K562 (cell line): ENCODE data around the gene NAXD. TPM values are rescaled to one million over a fixed set of nuclear protein-coding genes. Genes with fewer than 3 reads are reported as not detected.

Experiments
- ATAC-seq: fragments of 200-7000 bp; cut with Tn5 transposase; 3 replicates; pipeline ENCODE4 v1.9.1; 2020; ENCODE audit warnings: moderate library complexity
- BruUV-seq: library from RNA; stranded (reverse); fragments of 400-500 nt; replicated peaks from 2 replicates; lab custom pipeline; 2021; lab: Mats Ljungman, UMichigan
- CTCF ChIA-PET: fragments of 300-600 bp; formaldehyde crosslinking; extraction: SDS; loops from one replicate; lab custom pipeline; 2021; ENCODE audit warnings: low intra/inter-chr PET ratio; lab: Yijun Ruan, JAX
- POLR2A ChIA-PET: fragments of 300-600, 350-650 bp; sonication (Branson Sonifier 250); formaldehyde crosslinking; extraction: SDS; loops from one replicate; lab custom pipeline; 2021; ENCODE audit warnings: antibody characterized with exemption, inconsistent platforms; lab: Yijun Ruan, JAX
- DNase-seq, 4 experiments: peaks; one replicate each; pipeline versions ENCODE4 v3.0.0 to v3.0.0-alpha.2; 2011 to 2018; ENCODE audit warnings: low spot score in 3 of 4, mixed read lengths in 3 of 4; ENCODE audit errors: extremely low read depth in 1 of 4
- FAIRE-seq: peaks from 2 replicates; lab custom pipeline; 2011; peaks lifted over from hg19 to GRCh38; lab: Jason Lieb, UNC
- H2AFZ ChIP-seq: 2 replicates; pipeline ENCODE4 v1.6.0; 2011; ENCODE audit warnings: low read depth, low read length, control low read depth, inconsistent platforms
- H3K27ac ChIP-seq: fragments of 200-600 bp; 3 replicates; pipeline ENCODE4 v1.8.0; 2011; ENCODE audit warnings: low read depth, mild to moderate bottlenecking, control low read depth, inconsistent platforms, low read length, moderate library complexity, mixed read lengths; ENCODE audit errors: extremely low read depth
- H3K27me3 ChIP-seq, 2 experiments: fragments of 300-600 bp in 1 of 2; 2 replicates in 1 of 2; 3 replicates in 1 of 2; pipeline versions ENCODE4 v1.6.0 to v1.8.0; 2011; ENCODE audit warnings: inconsistent platforms in 2 of 2, low read length in 2 of 2, mild to moderate bottlenecking in 1 of 2, mixed read lengths in 1 of 2, moderate library complexity in 1 of 2; ENCODE audit not compliant: control insufficient read depth in 2 of 2, insufficient read depth in 2 of 2
- H3K36me3 ChIP-seq: fragments of 300-600 bp; 3 replicates; pipeline ENCODE4 v1.8.0; 2011; ENCODE audit warnings: mild to moderate bottlenecking, low read length, inconsistent platforms; ENCODE audit not compliant: control insufficient read depth, insufficient read depth
- H3K4me1 ChIP-seq, 2 experiments: fragments of 200-600 bp in 1 of 2; replicated peaks in 1 of 2; 2 replicates in 1 of 2; 3 replicates in 1 of 2; pipeline versions ENCODE4 v1.5.1 to v1.8.0; 2011; ENCODE audit warnings: inconsistent platforms in 2 of 2, low read length in 2 of 2, mild to moderate bottlenecking in 1 of 2, mixed read lengths in 1 of 2, moderate library complexity in 1 of 2; ENCODE audit not compliant: control insufficient read depth in 2 of 2, insufficient read depth in 2 of 2
- H3K4me2 ChIP-seq: 2 replicates; pipeline ENCODE4 v1.6.1; 2011; ENCODE audit warnings: low read length, control low read depth, inconsistent platforms, mixed read lengths; ENCODE audit not compliant: insufficient read depth
- H3K4me3 ChIP-seq: fragments of 200-600 bp; sonication (generic), shearing (Covaris generic); 2 replicates; pipeline ENCODE4 v1.5.1; 2016; ENCODE audit warnings: control low read depth, inconsistent platforms
- H3K79me2 ChIP-seq: fragments of 200-600 bp; 3 replicates; pipeline ENCODE4 v1.8.0; 2011; ENCODE audit warnings: low read length, inconsistent platforms; ENCODE audit not compliant: control insufficient read depth, insufficient read depth
- H3K9ac ChIP-seq, 2 experiments: 2 replicates each; pipeline versions ENCODE4 v1.6.0 to v1.6.1; 2011; ENCODE audit warnings: low read depth in 2 of 2, low read length in 2 of 2, control low read depth in 1 of 2, inconsistent platforms in 1 of 2, mild to moderate bottlenecking in 1 of 2, mixed read lengths in 1 of 2; ENCODE audit not compliant: insufficient read depth in 1 of 2
- H3K9me1 ChIP-seq: one replicate; pipeline ENCODE4 v1.6.0; 2011; ENCODE audit warnings: inconsistent platforms, mild to moderate bottlenecking, low read length, moderate library complexity; ENCODE audit not compliant: control insufficient read depth, insufficient read depth
- H3K9me3 ChIP-seq: replicated peaks from 2 replicates; pipeline ENCODE4 v1.5.1; 2011; ENCODE audit warnings: low read depth, low read length, inconsistent platforms; ENCODE audit not compliant: control insufficient read depth, insufficient read depth
- H4K20me1 ChIP-seq: replicated peaks from 2 replicates; pipeline ENCODE4 v1.6.1; 2011; ENCODE audit warnings: low read length, inconsistent platforms, mixed read lengths; ENCODE audit not compliant: control insufficient read depth, insufficient read depth
- CHD7 ChIP-seq: fragments of 200-600 bp; sonication (generic); IDR thresholded peaks from one replicate; pipeline ENCODE4 v1.6.1; 2012; ENCODE audit warnings: mild to moderate bottlenecking, low read depth, low read length, inconsistent platforms
- GATAD2B ChIP-seq: fragments of 450-650 bp; IDR thresholded peaks from 2 replicates; pipeline ENCODE4 v1.6.1; 2017; ENCODE audit warnings: mild to moderate bottlenecking, borderline replicate concordance
- MCM5 ChIP-seq: fragments of 450-650 bp; IDR thresholded peaks from 2 replicates; pipeline ENCODE4 v1.6.1; 2016; ENCODE audit warnings: low read depth
- PREB ChIP-seq: sonication (generic); formaldehyde crosslinking; IDR thresholded peaks from 2 replicates; pipeline ENCODE4 v1.8.1; 2023; ENCODE audit warnings: mild to moderate bottlenecking, missing genetic modification reagents
- TRIM24 ChIP-seq, 2 experiments: fragments of 450-650 bp; IDR thresholded peaks; 2 replicates each; pipeline ENCODE4 v1.6.1; 2016
- ZNF57 ChIP-seq: fragments of 450-650 bp; formaldehyde crosslinking; IDR thresholded peaks from 2 replicates; pipeline ENCODE4 v1.4.0; 2020; ENCODE audit warnings: mild to moderate bottlenecking, moderate library complexity
- WGBS: fragments of 100-300 bp; shearing (Covaris generic); methylation state at CpG from one replicate; pipeline ENCODE4 v1.1.6; 2016; ENCODE audit warnings: low coverage, mixed read lengths; ENCODE audit not compliant: insufficient coverage; ENCODE audit errors: missing lambda C conversion rate; 5-methylcytosine and 5-hydroxymethylcytosine counted together
- in situ Hi-C: fragments of 300-500 bp; cut with MboI; formaldehyde crosslinking; loops from 4 replicates; pipeline ENCODE4 v1.15.0; 2018; ENCODE audit warnings: inconsistent platforms, mixed read lengths
- intact Hi-C: fragments of 100-400 bp; cut with micrococcal nuclease; formaldehyde crosslinking; loops from 2 replicates; pipeline ENCODE4 v1.14.2; 2022
- polyA plus RNA-seq, 8 experiments: library from polyadenylated mRNA; depleted of rRNA in 4 of 8; stranded (reverse) in 5 of 8; unstranded in 3 of 8; fragments of >200 nt; fragmentation: Nextera tagmentation in 2 of 8; fragmentation: Illumina TruSeq in 1 of 8; extraction: Ambion mirVana in 2 of 8; extraction: Trizol in 1 of 8; gene quantifications; 2 replicates each; pipeline versions ENCODE4 v1.2.1 to v1.2.3, GENCODE V29; 2011 to 2014; ENCODE audit warnings: inconsistent platforms in 1 of 8, missing spikeins in 1 of 8
- total RNA-seq, 7 experiments: library from RNA; depleted of rRNA in 6 of 7; stranded (reverse); fragments of >200 nt in 6 of 7; fragmentation: Illumina TruSeq in 2 of 7; extraction: Trizol in 2 of 7; gene quantifications; 2 replicates each; pipeline versions ENCODE4 v1.2.1 to v1.2.3, GENCODE V29; 2011 to 2021; ENCODE audit warnings: low replicate concordance in 1 of 7

NAXD gene
- total and polyA plus RNA-seq, 9 of the 15 experiments (the other 6 are each of a cell fraction or from before 2014, with no cell fraction given): 0.59 to 20.6 (median 13.0) TPM

- FAIRE-seq (no peak), DNase-seq (no peak), ATAC-seq (no peak)
- no TSS peak for BruUV-seq
- WGBS: 96% methylated on average over 7 of the region's 12 CpGs
- Histone ChIP-seq H3K4me3 (no peak overlapping the region), H3K79me2 (peaks cover 32% of the 10 kb centered on the region), H3K27me3 (no peaks in the 10 kb centered on the region), H4K20me1 (no peaks in the 10 kb centered on the region; the same call in 1 of the 2 replicates), H2AFZ (no peak overlapping the region), H3K4me1 (peaks cover 0 to 12% of the 10 kb centered on the region in 2 experiments; a peak in 1 of 5 replicates), H3K9ac (no peak overlapping the region), H3K9me1 (no peaks in the 10 kb centered on the region), H3K4me2 (no peak overlapping the region), H3K36me3 (peaks cover 39% of the 10 kb centered on the region; the same call in 2 of the 3 replicates), H3K9me3 (no peaks in the 10 kb centered on the region), H3K27ac (no peak overlapping the region)
- CTCF ChIA-PET: no interaction called here
- intact Hi-C loops (no loop called here), in situ Hi-C loops (no loop called here)
- TF ChIP-seq MCM5 (no peak), TRIM24 (IDR thresholded peaks at IDR 0.05) (no peak), GATAD2B (no peak), CHD7 (no peak), PREB (CRISPR knock-in tag) (no peak), ZNF57 (no peak)
- POLR2A ChIA-PET: interaction anchor here (1.1 kb wide), 1 partner anchor 9 kb away, joined by 6 read pairs; no protein-coding TSS in a partner anchor
These were observed 12.6 kb downstream of the NAXD start for GRCh38 chr13:110627761-110628476.
